ENCODE measurements around the gene CLCN7. TPM values are rescaled to one million over a fixed set of nuclear protein-coding genes. Genes with fewer than 3 reads are reported as not detected.

Gene CLCN7
- total RNA-seq, 4 donors from 2014 or later = 21.5 to 145 (median 57.2) TPM

GRCh38 chr16:1408171-1408837 is 66.5 kb downstream of the CLCN7 start:
- Histone ChIP-seq H3K27me3 (no peaks in the 10 kb centered on the region), H3K27ac (peak overlapping the region; percentile 50 to 62), H3K36me3 (no peaks in the 10 kb centered on the region), H3K9me3 (no peaks in the 10 kb centered on the region), H3K4me1 (peaks cover 3 to 21% of the 10 kb centered on the region in 2 donors), H3K4me3 (peak overlapping the region; percentile 27)
- TF ChIP-seq POLR2A (IDR thresholded peaks at IDR 0.05) = peak in 1 of 2 donors; percentile 20
- no peak for TF ChIP-seq CTCF (IDR thresholded peaks at IDR 0.05)
- intact Hi-C loops (cut with DNase I; ENCODE audit: low total_unique reads) = no loop called here
- peak; percentile 94 to 95 for DNase-seq

- peak in 1 of 2 donors; percentile 38 for DNase-seq
- Histone ChIP-seq H3K4me3 (peak overlapping the region in 1 of 2 donors; percentile 27), H3K27ac (peak overlapping the region; percentile 46 to 53), H3K27me3 (no peaks in the 10 kb centered on the region), H3K36me3 (no peaks in the 10 kb centered on the region), H3K4me1 (peaks cover 3 to 24% of the 10 kb centered on the region in 2 donors), H3K9me3 (no peaks in the 10 kb centered on the region)
- TF ChIP-seq CTCF (IDR thresholded peaks at IDR 0.05) (no peak), POLR2A (IDR thresholded peaks at IDR 0.05) (no peak)
- intact Hi-C loops (cut with DNase I; ENCODE audit: low total_unique reads) = no loop called here
Measured at GRCh38 chr16:1407753-1408152, 67.1 kb downstream of the CLCN7 start.

- intact Hi-C loops (cut with DNase I; ENCODE audit: low total_unique reads) = no loop called here
Measured at GRCh38 chr16:1403733-1404132, 71.1 kb downstream of the CLCN7 start.

GRCh38 chr16:1403036-1403435 is 71.8 kb downstream of the CLCN7 start:
- intact Hi-C loops (cut with DNase I; ENCODE audit: low total_unique reads) = no loop called here
- TF ChIP-seq CTCF (IDR thresholded peaks at IDR 0.05) = no peak
- no peak for TF ChIP-seq POLR2A (IDR thresholded peaks at IDR 0.05)
- no peaks in the 10 kb centered on the region for H3K9me3 ChIP-seq
- no peaks in the 10 kb centered on the region for H3K36me3 ChIP-seq
- no peak overlapping the region for H3K27ac ChIP-seq
- H3K4me1 ChIP-seq = peaks cover 0 to 7% of the 10 kb centered on the region in 2 donors
- H3K27me3 ChIP-seq = no peaks in the 10 kb centered on the region
- no peak for DNase-seq
- H3K4me3 ChIP-seq = no peak overlapping the region

More at GRCh38 chr16:1403733-1404132, 71.1 kb downstream of the CLCN7 start:
- H3K36me3 ChIP-seq = no peaks in the 10 kb centered on the region
- TF ChIP-seq POLR2A (IDR thresholded peaks at IDR 0.05) = no peak
- TF ChIP-seq CTCF (IDR thresholded peaks at IDR 0.05) = no peak
- no peak overlapping the region for H3K27ac ChIP-seq
- peaks cover 3 to 12% of the 10 kb centered on the region in 2 donors for H3K4me1 ChIP-seq
- no peak overlapping the region for H3K4me3 ChIP-seq
- no peaks in the 10 kb centered on the region for H3K27me3 ChIP-seq
- no peaks in the 10 kb centered on the region for H3K9me3 ChIP-seq
- DNase-seq = no peak

- Histone ChIP-seq H3K4me1 (peaks cover 0 to 3% of the 10 kb centered on the region in 2 donors), H3K4me3 (no peak overlapping the region), H3K27me3 (no peaks in the 10 kb centered on the region), H3K27ac (no peak overlapping the region), H3K9me3 (no peaks in the 10 kb centered on the region), H3K36me3 (no peaks in the 10 kb centered on the region)
- TF ChIP-seq CTCF (IDR thresholded peaks at IDR 0.05) = no peak
- TF ChIP-seq POLR2A (IDR thresholded peaks at IDR 0.05) = no peak
- DNase-seq = no peak
- intact Hi-C loops (cut with DNase I; ENCODE audit: low total_unique reads) = no loop called here
Measured at GRCh38 chr16:1401758-1402154, 73.1 kb downstream of the CLCN7 start.

Measured in uterus (tissue), 4 donors.